Endothelial cell of umbilical vein (primary cell): ENCODE results near the gene BPGM.

Experiments
- CTCF ChIP-seq, 2 donors: IDR thresholded peaks; 1 replicate in 1 of 2; 2 replicates in 1 of 2; pipeline ENCODE4 v1.5.1; 2011; ENCODE audit warnings: low read length in 2 of 2, mild to moderate bottlenecking in 2 of 2, moderate library complexity in 2 of 2, control low read depth in 1 of 2, inconsistent platforms in 1 of 2, low read depth in 1 of 2; ENCODE audit not compliant: insufficient read depth in 1 of 2; ENCODE audit errors: extremely low read depth in 1 of 2
- EZH2 ChIP-seq: IDR thresholded peaks from 2 replicates; pipeline ENCODE4 v1.6.1; 2012; ENCODE audit warnings: borderline replicate concordance, low read depth, mild to moderate bottlenecking, moderate library complexity, low read length, inconsistent platforms; ENCODE audit not compliant: severe bottlenecking
- GATA2 ChIP-seq: IDR thresholded peaks from 2 replicates; pipeline ENCODE4 v1.7.0; 2011; ENCODE audit warnings: low read depth, mild to moderate bottlenecking, moderate library complexity, mixed read lengths, low read length; ENCODE audit not compliant: insufficient read length, insufficient read depth
- JUN ChIP-seq: IDR thresholded peaks from 2 replicates; pipeline ENCODE4 v1.6.1; 2011; ENCODE audit warnings: borderline replicate concordance, low read depth; ENCODE audit not compliant: insufficient read length, insufficient read depth
- POLR2A ChIP-seq: IDR thresholded peaks from 2 replicates; pipeline ENCODE4 v1.6.1; 2012; ENCODE audit warnings: low read depth, mild to moderate bottlenecking, control low read depth, low read length

- TF ChIP-seq EZH2 (no peak), CTCF (IDR thresholded peaks at IDR 0.05; ENCODE audit: extremely low read depth in 1 of 2, insufficient read depth in 1 of 2, low read depth in 1 of 2, low read length in 2 of 2) (no peak), GATA2 (no peak), POLR2A (no peak), JUN (no peak)
These were observed 71.7 kb downstream of the BPGM start for GRCh38 chr7:134718211-134718875.
